ENCODE data around the gene SORCS1. TPM values are rescaled to one million over a fixed set of nuclear protein-coding genes. Genes with fewer than 3 reads are reported as not detected.
A peak's percentile ranks its signal among the peaks of the same experiment; 100 is the strongest.

SORCS1 gene
- total RNA-seq, 1 experiment from 2014 or later = 0.64 TPM

- no peak for DNase-seq (ENCODE audit: low spot score)
These were observed 264.4 kb downstream of the SORCS1 start for GRCh38 chr10:106900016-106900652.

GRCh38 chr10:106898446-106898845 is 266.1 kb downstream of the SORCS1 start:
- no peak for DNase-seq (ENCODE audit: low spot score)

- no peak for DNase-seq (ENCODE audit: low spot score)
These were observed 266.8 kb downstream of the SORCS1 start for GRCh38 chr10:106897719-106898118.

GRCh38 chr10:106894692-106895091 is 269.8 kb downstream of the SORCS1 start:
- DNase-seq (ENCODE audit: low spot score) = no peak

DNA sequence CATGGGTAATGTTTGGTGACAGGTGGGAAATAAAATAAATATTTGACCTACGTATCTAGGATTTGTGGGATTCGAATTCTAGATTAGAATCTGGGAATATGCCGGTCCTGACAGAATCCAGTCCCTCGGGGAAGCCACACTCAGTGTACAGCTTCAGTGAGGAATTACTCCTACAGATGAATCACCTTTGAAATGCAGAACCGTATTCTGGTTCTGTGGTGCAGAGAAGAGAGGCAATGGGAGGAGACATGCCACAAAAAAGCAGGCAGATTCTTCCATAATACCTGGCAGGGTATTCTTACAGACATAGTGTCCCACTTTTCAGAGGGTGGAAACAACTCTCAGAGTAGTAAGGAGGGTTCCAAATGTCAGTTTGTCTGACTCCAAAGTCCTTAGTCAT is 286.9 kb downstream of the SORCS1 start:
- DNase-seq (ENCODE audit: low spot score) = no peak

GRCh38 chr10:106874604-106874889 is 290.0 kb downstream of the SORCS1 start:
- DNase-seq (ENCODE audit: low spot score) = no peak

GRCh38 chr10:106873770-106874603 is 290.5 kb downstream of the SORCS1 start:
- no peak for DNase-seq (ENCODE audit: low spot score)

DNA sequence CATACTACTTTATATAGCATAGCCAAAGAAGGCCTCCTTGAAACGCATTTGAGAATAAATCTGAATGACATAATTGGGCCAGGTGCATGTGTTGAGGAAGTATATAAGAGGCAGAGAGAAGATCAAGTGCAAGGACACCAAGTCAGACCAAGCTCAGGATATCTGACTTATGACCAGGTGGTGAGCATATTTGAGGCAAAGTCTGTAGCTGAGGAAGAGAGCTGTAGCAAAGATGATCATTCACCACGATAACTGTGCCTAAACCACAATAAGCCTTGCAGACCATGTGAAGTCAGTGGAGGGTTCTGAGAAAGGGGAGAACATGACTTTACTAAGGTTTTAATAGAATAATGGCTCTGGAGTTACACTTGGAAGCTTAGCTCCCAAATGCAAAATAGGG is 292.3 kb downstream of the SORCS1 start:
- DNase-seq (ENCODE audit: low spot score) = no peak

DNA sequence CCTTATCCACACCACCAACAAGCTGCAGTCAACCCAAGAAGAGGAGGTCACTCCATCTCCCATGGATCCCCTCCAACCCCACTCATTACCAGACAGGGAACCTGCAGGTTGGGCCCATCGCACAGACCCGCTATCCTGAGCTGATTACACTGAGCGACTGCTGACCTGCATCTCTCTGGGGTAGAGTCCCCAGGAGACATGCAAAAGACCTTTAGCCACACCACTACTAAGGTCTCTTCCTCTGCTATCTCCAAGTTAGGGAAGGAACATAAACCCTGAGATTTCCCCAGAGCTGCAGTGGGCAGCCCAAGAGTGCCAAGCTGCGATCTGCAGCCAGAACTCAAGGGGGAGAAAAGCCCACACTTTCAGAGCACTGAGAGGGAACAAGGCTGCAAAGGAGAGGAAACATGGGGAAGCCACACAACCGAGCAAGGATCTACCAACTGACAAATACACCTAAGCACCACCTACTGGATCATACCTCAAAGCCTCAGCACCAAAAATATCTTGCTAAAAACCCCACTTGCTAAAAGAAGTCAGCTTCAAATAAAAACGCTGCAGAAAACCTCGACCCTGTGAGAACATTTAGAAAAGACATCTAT is 298.2 kb downstream of the SORCS1 start:
- DNase-seq (ENCODE audit: low spot score) = no peak

DNA sequence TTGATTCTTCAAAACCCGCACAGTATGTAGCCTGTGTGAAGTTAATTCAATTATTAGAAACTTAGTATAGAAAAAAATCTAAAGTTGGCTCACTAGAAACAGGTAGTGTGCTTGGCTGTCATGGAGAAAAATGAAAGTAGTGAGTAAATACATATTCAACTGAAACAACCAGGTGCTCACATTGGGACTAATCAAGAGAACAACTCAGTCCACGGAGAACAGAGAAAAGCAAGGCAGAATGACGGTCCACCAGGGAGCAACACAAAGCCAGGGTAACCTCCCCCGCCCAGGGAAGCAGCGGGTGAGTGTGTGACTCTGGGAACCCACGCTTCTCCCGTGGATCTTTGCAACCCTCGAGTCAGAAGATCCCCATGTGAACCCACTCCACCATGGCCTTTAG is 300.5 kb downstream of the SORCS1 start:
- DNase-seq (ENCODE audit: low spot score) = no peak

GRCh38 chr10:106863549-106863948 is 301.0 kb downstream of the SORCS1 start:
- DNase-seq (ENCODE audit: low spot score) = no peak

DNA sequence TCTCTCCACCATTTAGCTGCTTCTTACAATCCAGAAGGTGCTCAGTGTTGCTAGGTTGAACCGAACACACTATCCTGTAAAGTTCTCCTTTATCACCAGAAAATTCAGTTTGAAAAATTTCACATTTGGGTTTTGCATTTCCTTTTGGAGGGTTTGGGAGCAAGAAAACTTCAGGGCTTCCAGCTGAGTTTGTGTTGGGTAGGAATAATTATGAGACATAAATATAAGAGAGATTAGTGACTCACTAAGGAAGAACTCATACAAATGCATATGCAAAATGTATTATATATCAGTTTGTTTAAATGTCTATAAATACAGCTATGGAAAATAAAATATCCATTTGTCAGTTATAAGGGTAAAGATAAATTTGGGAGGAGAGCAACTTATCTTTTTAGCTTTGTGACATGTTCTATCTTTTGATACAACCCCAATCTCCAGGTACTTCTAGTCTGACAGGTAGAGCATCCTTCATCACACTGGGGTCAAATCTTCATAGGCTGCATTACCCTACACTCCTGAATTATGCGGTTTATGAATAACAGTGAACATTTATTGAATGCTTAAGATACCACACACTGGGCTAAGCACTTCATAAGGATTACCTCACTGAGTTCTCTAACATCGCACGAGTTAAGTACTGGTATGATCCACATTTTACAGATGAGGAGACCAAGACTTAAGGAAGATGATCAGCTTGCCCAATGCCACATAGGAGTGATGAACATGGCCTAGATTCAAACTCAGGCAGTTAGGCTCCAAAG is 304.4 kb downstream of the SORCS1 start:
- no peak for DNase-seq (ENCODE audit: low spot score)

GRCh38 chr10:106857728-106858127 is 306.8 kb downstream of the SORCS1 start:
- no peak for DNase-seq (ENCODE audit: low spot score)

GRCh38 chr10:106857213-106857612 is 307.3 kb downstream of the SORCS1 start:
- DNase-seq (ENCODE audit: low spot score) = no peak

- DNase-seq (ENCODE audit: low spot score) = peak; percentile 29
These were observed 327.4 kb downstream of the SORCS1 start for GRCh38 chr10:106836933-106837663.

DNA sequence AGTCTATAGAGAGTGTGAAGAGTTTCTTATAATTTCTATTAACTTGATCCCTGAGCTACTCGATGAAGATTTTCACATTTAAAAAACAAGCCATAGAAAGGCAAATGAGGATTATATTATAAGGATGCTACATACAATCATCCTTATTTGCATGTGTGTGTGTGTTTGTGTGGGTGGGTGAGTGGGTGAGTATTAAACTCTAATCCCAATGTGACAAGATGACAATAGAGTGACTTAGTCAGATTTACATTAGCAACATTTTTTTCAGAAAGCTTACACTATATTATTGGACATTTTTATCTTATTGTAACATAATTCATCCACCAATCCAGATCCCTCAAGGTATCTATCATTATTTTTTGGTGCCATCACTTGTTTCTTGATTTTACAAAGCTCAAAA is 331.7 kb downstream of the SORCS1 start:
- DNase-seq (ENCODE audit: low spot score) = no peak

- no peak for DNase-seq (ENCODE audit: low spot score)
These were observed 334.0 kb downstream of the SORCS1 start for GRCh38 chr10:106830471-106830870.

DNA sequence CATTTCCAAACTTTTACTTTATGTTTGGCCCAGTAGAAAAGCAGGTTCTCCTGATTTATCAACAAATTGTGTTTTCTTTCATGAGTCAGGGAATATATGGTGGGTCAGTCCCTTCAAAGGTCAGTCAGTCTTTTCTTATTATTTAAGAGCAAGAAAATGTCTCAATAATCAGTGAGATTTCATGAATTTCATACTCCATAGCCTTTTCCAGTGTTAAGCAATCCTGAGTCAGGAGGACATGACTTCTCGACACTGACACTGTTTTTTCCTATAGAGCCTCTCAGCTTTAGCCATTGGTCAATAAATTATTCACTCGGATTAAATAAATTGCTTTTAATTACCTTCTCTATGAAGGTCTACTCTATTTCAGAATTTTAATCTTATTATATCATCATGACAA is 334.5 kb downstream of the SORCS1 start:
- DNase-seq (ENCODE audit: low spot score) = no peak

DNA sequence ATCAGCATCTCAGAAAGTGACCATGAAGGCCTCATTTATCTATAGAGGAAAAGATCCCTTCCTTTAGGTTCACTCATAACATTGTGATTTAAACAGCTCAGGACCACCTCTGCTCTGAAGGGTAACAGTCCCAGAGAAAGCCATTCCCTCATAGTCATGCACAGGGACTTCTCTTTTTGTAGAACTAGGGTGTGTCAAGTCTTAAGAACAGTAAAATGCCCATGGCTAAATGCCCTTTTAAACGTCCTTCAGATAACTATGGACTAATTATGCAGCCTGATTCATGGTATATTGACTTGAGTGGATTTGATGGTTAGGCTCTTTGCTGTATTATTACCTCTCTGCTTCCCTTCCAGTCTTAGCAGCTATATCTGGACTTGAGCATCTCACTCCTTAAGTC is 337.8 kb downstream of the SORCS1 start:
- no peak for DNase-seq (ENCODE audit: low spot score)

DNA sequence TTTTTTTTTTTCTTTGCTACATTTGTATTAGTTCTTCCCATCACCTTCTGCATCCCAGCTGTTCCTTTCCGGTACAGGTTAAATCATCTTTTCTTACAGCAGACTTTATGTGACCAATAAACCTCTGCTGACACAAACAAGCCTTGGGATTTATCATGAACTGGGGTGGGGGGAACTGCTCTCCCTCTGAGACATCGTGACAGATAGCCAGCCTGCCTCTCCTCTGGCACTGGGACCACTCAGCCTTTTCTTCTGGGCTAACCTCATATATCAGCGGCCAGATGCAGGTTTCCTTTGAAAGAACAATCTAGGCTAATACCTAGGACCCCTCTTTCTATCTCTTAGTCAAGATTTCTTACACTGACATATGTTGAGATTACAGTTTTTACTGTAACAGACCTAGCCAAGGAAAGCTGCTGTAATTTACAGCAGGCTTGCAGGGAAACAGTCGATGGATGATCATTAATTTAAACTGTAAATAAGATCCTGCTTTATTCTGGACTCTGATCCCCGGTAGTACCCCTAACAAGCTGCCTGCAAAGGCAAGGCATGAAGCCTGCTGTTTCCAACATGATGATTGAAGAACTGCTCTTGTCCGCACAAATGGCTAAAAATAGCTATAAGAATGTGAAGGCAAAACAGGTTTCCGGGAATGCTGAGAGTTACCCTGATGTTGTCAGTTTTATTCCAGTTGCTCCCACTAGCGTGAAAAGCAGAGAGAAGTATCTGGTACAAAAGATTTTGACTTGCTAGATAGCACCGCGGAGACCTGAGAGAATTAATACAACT is 338.7 kb downstream of the SORCS1 start:
- no peak for DNase-seq (ENCODE audit: low spot score)

- no peak for DNase-seq (ENCODE audit: low spot score)
These were observed 343.9 kb downstream of the SORCS1 start for GRCh38 chr10:106820579-106820978.

Data from A172 (cell line).